WTC11 (cell line): ENCODE measurements around the gene F2RL3.

Experiments used
- FOXJ3 ChIP-seq: sonication (generic); formaldehyde crosslinking; IDR thresholded peaks from 2 replicates; pipeline ENCODE4 v1.9.0; 2021; ENCODE audit warnings: missing genetic modification reagents, mild to moderate bottlenecking, borderline replicate concordance
- GTF2I ChIP-seq: fragments of 250-450 bp; sonication (Bioruptor Pico); conservative IDR thresholded peaks from 2 replicates; pipeline ENCODE4 v1.4.0; 2021; ENCODE audit warnings: mild to moderate bottlenecking
- RORB ChIP-seq: fragments of 250-450 bp; sonication (Bioruptor Pico); IDR thresholded peaks from 2 replicates; pipeline ENCODE4 v1.9.0; 2021; ENCODE audit warnings: mild to moderate bottlenecking
- SP1 ChIP-seq: sonication (generic); formaldehyde crosslinking; conservative IDR thresholded peaks from 2 replicates; pipeline ENCODE4 v1.8.1; 2022; ENCODE audit warnings: missing genetic modification reagents
- TF ChIP-seq, protein P1 (sequence below): fragments of 200-600 bp; IDR thresholded peaks from 2 replicates; pipeline ENCODE4 v1.8.0; 2022; ENCODE audit warnings: antibody characterized with exemption

DNA sequence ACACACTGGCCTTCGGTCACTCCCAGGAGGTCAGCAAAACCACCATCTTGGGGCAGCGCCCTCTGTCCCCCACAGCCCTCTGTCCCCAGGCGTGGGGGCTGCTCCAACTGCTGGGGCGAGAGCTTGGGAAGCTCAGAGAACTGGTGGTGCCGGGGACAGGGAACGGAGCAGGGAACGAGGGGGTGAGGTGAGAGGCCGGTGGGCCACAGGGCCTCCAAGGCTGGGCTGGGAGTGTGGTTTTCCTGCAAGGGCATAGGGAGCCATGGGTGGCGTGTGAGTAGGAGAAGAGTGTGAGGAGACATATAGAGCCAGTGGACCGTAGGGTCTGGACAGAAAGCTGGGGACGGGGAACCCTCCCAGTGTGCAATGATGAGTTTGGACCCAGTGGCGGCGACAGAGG is 34.1 kb downstream of the F2RL3 start:
- TF ChIP-seq, protein P1, sequence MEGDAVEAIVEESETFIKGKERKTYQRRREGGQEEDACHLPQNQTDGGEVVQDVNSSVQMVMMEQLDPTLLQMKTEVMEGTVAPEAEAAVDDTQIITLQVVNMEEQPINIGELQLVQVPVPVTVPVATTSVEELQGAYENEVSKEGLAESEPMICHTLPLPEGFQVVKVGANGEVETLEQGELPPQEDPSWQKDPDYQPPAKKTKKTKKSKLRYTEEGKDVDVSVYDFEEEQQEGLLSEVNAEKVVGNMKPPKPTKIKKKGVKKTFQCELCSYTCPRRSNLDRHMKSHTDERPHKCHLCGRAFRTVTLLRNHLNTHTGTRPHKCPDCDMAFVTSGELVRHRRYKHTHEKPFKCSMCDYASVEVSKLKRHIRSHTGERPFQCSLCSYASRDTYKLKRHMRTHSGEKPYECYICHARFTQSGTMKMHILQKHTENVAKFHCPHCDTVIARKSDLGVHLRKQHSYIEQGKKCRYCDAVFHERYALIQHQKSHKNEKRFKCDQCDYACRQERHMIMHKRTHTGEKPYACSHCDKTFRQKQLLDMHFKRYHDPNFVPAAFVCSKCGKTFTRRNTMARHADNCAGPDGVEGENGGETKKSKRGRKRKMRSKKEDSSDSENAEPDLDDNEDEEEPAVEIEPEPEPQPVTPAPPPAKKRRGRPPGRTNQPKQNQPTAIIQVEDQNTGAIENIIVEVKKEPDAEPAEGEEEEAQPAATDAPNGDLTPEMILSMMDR: no peak
- TF ChIP-seq FOXJ3 (CRISPR knock-in tag) (no peak), GTF2I (no peak), RORB (no peak), SP1 (no peak)
